ENCODE results near the gene SIK3.

DNA sequence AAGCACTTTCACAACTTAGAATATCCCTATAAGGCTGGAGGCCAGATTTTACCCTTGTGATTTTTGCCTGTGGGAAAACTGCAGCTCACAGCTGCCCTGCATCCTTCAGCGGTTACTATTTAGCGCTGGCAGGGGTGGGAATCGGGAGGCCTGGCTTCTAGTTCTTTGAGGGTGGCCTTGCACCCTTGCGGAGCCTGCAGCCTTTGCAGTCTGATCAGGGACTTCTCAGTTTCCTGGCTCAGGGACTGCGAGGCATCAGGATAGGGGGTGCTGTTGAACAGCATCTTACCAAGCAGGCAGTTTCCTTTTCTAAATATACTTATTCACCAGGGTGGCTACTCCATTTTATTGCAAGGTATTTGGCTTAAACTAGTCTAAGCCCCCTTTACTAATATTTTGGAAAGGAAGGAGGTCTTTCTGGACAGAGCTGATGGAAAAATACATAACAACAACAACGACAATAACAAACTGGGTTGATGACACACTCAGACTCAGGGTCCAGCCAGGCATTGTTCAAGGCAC lies 257.9 kb downstream of the SIK3 start:
- TF ChIP-seq EP300 (IDR thresholded peaks at IDR 0.05; ENCODE audit: borderline replicate concordance) (no peak), EGR1 (IDR thresholded peaks at IDR 0.05) (no peak), YY1 (IDR thresholded peaks at IDR 0.05; ENCODE audit: low read depth) (no peak), ZBTB7A (IDR thresholded peaks at IDR 0.05; ENCODE audit: low read depth) (no peak), RAD21 (IDR thresholded peaks at IDR 0.05; ENCODE audit: low read depth) (no peak), NFIC (IDR thresholded peaks at IDR 0.05) (no peak)
- TF ChIP-seq, protein P1, sequence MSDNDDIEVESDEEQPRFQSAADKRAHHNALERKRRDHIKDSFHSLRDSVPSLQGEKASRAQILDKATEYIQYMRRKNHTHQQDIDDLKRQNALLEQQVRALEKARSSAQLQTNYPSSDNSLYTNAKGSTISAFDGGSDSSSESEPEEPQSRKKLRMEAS (IDR thresholded peaks at IDR 0.05), result no peak
- TF ChIP-seq, protein P2, sequence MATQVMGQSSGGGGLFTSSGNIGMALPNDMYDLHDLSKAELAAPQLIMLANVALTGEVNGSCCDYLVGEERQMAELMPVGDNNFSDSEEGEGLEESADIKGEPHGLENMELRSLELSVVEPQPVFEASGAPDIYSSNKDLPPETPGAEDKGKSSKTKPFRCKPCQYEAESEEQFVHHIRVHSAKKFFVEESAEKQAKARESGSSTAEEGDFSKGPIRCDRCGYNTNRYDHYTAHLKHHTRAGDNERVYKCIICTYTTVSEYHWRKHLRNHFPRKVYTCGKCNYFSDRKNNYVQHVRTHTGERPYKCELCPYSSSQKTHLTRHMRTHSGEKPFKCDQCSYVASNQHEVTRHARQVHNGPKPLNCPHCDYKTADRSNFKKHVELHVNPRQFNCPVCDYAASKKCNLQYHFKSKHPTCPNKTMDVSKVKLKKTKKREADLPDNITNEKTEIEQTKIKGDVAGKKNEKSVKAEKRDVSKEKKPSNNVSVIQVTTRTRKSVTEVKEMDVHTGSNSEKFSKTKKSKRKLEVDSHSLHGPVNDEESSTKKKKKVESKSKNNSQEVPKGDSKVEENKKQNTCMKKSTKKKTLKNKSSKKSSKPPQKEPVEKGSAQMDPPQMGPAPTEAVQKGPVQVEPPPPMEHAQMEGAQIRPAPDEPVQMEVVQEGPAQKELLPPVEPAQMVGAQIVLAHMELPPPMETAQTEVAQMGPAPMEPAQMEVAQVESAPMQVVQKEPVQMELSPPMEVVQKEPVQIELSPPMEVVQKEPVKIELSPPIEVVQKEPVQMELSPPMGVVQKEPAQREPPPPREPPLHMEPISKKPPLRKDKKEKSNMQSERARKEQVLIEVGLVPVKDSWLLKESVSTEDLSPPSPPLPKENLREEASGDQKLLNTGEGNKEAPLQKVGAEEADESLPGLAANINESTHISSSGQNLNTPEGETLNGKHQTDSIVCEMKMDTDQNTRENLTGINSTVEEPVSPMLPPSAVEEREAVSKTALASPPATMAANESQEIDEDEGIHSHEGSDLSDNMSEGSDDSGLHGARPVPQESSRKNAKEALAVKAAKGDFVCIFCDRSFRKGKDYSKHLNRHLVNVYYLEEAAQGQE (IDR thresholded peaks at IDR 0.05; ENCODE audit: low read depth), result no peak
